ENCODE data around the gene EIPR1.
"Not testable (repeated sequence)": the region's sequence is repeated elsewhere in the genome, so short reads cannot be mapped to it uniquely, and the experiment has no call there.

EIPR1 gene

GRCh38 chr2:3192920-3193319 is 184.7 kb downstream of the EIPR1 start:
- DNase-seq (ENCODE audit: low read depth) = no peak

- DNase-seq (ENCODE audit: low read depth) = no peak
Measured at GRCh38 chr2:3192281-3192818, 185.3 kb downstream of the EIPR1 start.

- no peak for DNase-seq (ENCODE audit: low read depth)
Measured at GRCh38 chr2:3189961-3190360, 187.7 kb downstream of the EIPR1 start.

- no peak for DNase-seq (ENCODE audit: low read depth)
Measured at GRCh38 chr2:3189076-3189591, 188.5 kb downstream of the EIPR1 start.

- DNase-seq (ENCODE audit: low read depth) = no peak
Measured at GRCh38 chr2:3188405-3188946, 189.1 kb downstream of the EIPR1 start.

- no peak for DNase-seq (ENCODE audit: low read depth)
Measured at GRCh38 chr2:3187467-3187866, 190.2 kb downstream of the EIPR1 start.

- no peak for DNase-seq (ENCODE audit: low read depth)
Measured at GRCh38 chr2:3186766-3187165, 190.9 kb downstream of the EIPR1 start.

GRCh38 chr2:3185910-3186309 is 191.7 kb downstream of the EIPR1 start:
- no peak for DNase-seq (ENCODE audit: low read depth)

- no peak for DNase-seq (ENCODE audit: low read depth)
Measured at GRCh38 chr2:3185256-3185655, 192.4 kb downstream of the EIPR1 start.

DNA sequence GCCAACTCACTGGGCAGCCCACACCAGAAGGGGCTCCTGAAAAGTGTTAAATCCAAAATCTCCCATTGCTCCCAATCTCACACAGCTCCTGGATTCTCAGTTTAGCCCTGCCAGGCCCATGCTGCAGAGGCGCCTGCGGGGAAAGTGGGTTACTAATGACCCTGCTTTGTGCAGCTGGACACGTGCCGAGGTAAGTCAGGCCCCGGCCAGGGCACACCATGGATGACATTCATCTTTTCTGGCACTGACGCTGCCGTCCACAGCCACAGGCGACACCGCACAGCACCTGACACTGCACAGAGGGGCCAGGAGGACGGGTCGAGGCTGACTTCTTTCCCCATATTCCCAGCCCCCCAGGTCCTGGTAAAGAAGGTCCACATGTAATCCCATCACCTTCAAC is 193.5 kb downstream of the EIPR1 start:
- DNase-seq (ENCODE audit: low read depth) = no peak

DNA sequence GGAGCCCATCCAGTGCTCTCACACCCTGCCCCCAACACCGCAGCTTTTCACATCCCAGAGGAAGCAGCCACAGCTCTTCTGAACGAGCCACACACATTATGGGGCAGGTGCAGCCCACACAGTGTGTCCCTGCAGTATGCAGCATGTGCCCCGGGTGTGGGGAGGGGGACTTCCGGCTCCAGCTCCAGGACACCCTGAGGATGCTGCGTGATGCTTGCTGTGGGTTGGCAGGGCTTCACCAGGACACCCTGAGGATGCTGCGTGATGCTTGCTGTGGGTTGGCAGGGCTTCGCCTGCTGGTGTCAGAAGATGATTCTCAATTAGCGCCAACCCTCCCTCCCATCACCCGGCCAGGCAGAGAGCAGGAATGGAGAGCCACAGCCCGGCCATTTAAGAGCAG is 193.9 kb downstream of the EIPR1 start:
- no peak for DNase-seq (ENCODE audit: low read depth)

DNA sequence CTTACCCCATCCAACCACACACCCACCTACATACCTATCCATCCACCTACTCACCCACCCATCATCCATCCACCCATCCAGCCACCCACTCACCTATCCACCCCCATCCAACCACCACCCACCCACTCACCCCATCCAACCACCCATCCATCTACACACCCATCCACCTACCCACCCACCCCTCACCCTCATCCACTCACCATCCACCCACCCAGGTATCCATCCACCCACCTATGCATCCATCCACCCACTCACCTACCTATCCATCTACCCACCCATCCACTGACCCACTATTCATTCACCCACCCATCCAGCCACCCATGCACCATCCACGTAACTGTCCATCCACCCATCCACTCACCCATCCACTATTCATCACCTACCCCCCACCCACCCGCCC is 194.8 kb downstream of the EIPR1 start:
- DNase-seq (ENCODE audit: low read depth) = no peak

DNA sequence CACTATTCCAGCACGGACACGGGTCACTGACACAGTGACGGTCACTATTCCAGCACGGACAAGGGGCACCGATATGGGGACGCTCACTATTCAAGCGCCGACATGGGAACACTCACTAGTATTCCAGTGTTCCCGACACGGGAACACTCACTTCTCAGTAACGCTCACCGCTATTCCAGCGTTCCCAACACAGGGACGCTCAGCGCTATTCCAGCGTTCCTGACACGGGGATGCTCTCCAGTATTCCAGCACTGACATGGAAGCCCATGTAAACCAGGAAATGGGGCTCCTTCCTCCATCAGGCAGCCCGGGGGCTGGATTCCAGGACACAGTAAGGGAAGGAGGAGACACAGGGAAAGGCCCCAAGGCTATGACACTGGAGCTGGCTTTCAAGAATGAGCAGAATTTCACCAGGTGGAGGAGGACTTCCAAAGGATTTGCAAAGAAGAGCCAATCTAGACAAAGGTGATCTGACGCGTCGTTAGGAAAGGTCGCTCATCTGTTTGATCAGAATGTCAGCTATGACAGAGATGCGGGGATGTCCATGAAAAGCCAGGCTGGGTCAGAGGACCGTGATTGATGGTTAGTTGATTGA is 196.1 kb downstream of the EIPR1 start:
- no peak for DNase-seq (ENCODE audit: low read depth)

GRCh38 chr2:3180909-3181221 is 196.8 kb downstream of the EIPR1 start:
- not testable (repeated sequence) for DNase-seq (ENCODE audit: low read depth)

DNA sequence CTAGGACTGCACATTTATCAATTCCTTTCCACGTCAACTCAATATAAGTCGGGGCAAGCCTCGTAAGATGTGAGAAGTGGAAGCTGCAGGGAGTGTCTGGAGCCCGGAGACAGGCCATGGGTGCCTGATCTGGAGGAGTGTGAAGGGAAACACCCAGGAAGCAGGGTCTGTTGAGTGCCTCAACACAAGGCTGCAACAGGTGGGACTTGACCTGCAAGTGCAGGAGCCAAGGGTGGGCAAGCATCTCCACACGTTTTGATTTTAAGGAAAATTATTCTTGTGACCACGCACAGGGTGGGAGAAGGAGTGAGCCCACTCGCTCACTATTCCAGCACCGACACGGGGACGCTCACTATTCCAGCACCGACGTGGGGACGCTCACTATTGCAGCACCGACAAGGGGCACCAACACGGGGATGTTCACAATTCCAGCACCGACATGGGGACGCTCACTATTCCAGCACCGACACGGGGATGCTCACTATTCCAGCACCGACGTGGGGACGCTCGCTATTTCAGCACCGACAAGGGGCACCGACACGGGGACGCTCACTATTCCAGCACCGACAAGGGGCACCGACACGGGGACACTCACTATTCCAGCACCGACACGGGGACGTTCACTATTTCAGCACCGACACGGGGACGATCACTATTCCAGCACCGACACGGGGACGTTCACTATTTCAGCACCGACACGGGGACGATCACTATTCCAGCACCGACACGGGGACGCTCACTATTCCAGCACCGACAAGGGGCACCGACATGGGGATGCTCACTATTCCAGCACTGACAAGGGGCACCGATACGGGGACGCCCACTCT is 197.3 kb downstream of the EIPR1 start:
- no peak for DNase-seq (ENCODE audit: low read depth)

DNA sequence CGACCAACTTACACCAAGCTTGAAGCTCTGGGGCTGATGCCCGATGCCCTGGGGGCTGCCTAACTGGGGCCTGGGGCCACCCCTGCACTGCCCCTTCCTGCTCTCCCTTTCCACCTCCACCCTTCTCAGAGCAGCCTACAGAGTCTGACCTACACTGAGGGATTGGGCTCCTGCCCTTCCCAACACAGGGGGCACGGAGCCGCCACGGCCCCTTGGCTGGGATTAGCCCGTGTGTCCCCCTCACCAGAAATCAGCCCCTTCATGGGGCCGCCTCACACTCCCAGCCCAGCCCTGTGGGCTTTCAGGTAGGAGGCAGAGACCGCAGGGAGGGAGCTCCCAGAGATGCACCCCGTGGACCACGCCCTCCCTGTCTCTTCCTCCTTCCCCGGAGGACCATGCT is 198.0 kb downstream of the EIPR1 start:
- no peak for DNase-seq (ENCODE audit: low read depth)

DNA sequence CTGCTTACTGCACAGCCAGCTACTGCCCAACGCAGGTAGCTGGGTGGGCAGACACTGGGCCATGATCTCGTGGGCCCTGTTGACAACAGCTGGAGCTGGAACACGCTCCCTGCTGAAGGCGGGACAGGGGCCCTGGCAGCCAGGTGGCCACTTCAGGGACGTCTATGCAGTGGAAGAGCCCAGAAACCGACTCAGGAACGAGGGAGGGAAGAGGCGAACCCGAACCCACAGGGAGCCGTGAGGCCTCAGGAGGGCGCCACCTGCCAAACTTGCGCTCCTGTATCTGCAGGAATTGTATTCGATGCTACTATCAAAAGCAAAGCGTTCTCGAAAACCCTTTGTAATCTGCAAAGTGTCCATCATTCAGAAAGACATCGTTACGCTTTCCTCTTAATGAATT is 198.4 kb downstream of the EIPR1 start:
- no peak for DNase-seq (ENCODE audit: low read depth)

- no peak for DNase-seq (ENCODE audit: low read depth)
Measured at GRCh38 chr2:3178578-3179031, 199.0 kb downstream of the EIPR1 start.

DNA sequence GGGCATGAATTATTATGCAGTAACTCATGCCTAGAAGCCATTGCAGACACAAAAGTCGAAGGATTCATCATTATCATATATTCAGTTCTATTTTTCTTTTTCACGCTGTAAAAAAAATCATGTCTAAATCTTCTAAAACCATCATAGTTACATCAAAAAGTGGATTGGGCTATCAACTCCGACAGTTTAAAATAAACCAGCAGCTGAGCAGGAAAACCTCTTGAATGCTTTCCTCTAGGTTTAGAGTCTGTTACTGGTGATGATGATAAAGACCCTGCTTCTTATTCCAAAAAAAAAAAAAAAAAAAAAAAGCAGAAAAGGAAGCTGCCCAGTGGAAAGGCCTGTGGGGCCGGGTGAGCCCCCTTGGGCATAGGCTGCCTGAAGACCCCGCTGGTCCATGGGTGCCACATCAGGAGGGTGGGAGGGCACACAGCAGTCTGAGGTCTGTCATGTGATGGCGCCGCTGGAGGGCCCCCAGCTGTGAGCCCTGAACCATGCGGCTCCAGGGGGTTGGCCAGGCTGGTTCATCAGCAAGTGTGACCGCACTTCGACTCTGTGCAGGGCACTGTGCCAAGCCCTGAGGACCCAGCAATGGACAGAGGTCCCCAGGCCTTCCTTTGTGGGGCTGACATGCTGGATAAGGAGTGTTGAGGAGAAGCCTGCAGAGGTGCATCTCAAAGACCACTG is 199.6 kb downstream of the EIPR1 start:
- DNase-seq (ENCODE audit: low read depth) = no peak

DNA sequence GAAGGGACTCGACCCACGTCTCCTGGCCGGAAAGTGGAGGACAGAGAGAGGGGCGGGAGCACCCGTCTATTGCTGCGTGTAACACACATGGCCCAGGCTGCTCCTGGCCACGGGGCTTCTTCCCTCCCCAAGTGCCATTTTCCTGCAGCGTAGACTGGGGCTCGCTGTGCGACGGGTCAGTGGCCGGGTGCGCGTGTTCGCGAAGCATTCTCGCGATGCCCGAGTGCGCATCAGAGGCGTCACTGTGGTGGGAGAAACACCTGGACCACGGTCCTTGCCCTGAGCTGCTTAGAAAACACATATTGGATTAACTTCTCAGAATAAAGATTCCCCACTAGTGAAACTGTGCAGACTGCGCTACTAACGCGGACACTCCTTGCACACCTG is 200.8 kb downstream of the EIPR1 start:
- DNase-seq (ENCODE audit: low read depth) = no peak

DNA sequence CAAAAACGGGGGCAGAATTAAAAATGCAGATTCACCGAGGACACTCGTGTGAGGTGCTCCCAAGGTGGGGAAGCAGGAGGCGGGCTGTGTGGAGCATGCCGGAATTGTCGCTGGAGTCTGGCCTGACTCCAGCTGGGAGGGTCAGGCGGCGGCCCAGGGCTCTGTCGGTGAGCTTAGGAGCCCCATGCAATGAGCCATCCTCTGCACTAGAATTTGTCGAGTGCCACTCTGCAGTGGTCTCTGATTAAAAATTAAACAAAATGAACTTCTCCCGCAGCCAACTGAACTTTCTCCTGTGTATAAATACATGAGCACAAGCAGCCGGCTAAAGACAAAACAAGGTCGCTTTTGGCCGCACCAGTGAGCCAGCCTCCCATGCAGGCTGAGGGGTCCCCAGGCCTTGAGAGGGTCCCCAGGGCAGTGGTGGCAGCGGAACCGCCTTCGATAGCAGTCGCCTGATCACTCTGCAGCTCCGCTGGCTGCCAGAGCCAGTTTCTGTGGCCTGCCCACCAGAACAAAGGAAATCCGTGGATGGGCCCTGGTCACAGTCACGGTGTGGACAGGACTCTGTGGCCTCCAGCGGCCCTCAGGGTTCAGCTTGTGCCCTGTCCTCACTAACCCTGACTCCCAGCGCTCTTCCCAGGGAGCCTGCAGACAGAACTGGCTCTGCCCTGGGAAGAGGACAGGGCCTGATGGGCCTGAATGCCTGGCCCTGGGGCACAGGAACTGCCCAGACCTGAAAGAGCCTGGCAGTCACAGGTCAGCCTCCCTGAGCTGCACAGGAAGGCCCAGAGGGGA is 201.3 kb downstream of the EIPR1 start:
- DNase-seq (ENCODE audit: low read depth) = no peak

- no peak for DNase-seq (ENCODE audit: low read depth)
Measured at GRCh38 chr2:3175568-3175955, 202.1 kb downstream of the EIPR1 start.

All from stromal cell of bone marrow (primary cell).